ENCODE data around the gene CMTM2.
"Not testable (repeated sequence)": the region's sequence is repeated elsewhere in the genome, so short reads cannot be mapped to it uniquely, and the experiment has no call there.

The CMTM2 gene

DNA sequence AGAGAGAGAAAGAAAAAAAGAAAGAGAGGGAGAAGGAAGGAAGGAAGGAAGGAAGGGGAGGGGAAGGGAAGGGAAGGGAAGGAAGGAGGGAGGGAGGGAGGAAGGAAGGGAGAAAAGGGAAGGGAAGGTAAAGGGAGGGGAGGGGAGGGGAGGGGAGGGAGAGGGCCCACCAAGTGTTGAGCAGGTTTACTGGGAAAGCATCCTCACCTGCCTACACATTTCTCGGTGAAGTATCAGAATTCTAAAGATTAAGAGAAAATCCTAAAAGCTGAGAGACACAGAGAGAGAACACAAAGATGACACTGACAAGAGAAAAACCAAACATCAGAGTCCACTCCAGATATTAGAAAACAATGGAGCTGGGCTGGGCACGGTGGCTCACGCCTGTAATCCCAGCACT lies 13.0 kb downstream of the CMTM2 start:
- Histone ChIP-seq H3K14ac (ENCODE audit: low read length in 2 of 2) (no peak overlapping the region), H2BK12ac (ENCODE audit: low read length in 2 of 2) (no peak overlapping the region), H3K23ac (ENCODE audit: low read length in 2 of 2) (no peak overlapping the region), H3K4me1 (ENCODE audit: control insufficient read depth, insufficient read depth, low read depth, low read length) (peaks cover 6% of the 10 kb centered on the region), H3K18ac (ENCODE audit: low read depth in 1 of 2, low read length in 2 of 2) (no peak overlapping the region), H2BK120ac (ENCODE audit: low read depth, low read length) (no peak overlapping the region), H3K4me3 (ENCODE audit: insufficient read depth in 1 of 2, low read depth in 1 of 2, low read length in 2 of 2) (no peak overlapping the region), H2AFZ (ENCODE audit: low read depth, low read length) (no peak overlapping the region), H3K9me3 (ENCODE audit: control insufficient read depth, low read length) (no peaks in the 10 kb centered on the region), H3K36me3 (ENCODE audit: control insufficient read depth in 1 of 2, insufficient read depth in 2 of 2, low read depth in 1 of 2, low read length in 2 of 2) (no peaks in the 10 kb centered on the region), H3K4ac (ENCODE audit: low read depth in 1 of 2, low read length in 2 of 2) (no peak overlapping the region), H3K79me1 (replicated peaks; ENCODE audit: low read length, poor library complexity, severe bottlenecking) (no peaks in the 10 kb centered on the region), H3K27ac (ENCODE audit: low read length, poor library complexity, severe bottlenecking) (no peak overlapping the region), H3K27me3 (ENCODE audit: control insufficient read depth in 1 of 2, insufficient read depth in 1 of 2, low read length in 2 of 2) (peaks cover 0 to 15% of the 10 kb centered on the region in 2 experiments), H4K8ac (ENCODE audit: low read length) (no peak overlapping the region), H2BK5ac (ENCODE audit: low read depth, low read length, poor library complexity, severe bottlenecking) (no peak overlapping the region), H2BK15ac (ENCODE audit: low read depth, poor library complexity, severe bottlenecking) (no peak overlapping the region), H4K91ac (ENCODE audit: low read length) (no peak overlapping the region), H2AK5ac (ENCODE audit: low read length, severe bottlenecking) (no peak overlapping the region), H3K9ac (ENCODE audit: low read length) (no peak overlapping the region), H3K4me2 (ENCODE audit: low read length, poor library complexity, severe bottlenecking) (no peak overlapping the region)
- no peak for DNase-seq
- WGBS = 94% methylated on average over 3 of the region's 3 CpGs

DNA sequence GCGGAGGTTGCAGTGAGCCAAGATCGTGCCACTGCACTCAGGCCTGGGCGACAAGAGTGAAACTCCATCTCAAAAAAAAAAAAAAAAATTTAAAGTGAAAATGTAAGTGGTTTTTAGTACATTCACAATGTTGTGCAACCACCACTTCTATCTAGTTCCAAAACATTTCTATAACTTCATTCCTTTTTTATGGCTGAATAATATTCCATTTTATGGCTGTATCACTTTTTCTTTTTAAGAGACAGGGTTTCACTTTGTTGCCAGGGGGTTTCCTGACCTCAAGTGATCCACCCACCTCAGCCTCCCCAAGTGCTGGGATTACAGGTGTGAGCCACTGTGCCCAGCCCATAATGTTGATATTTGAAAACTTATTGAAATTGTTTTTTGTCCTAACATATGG lies 13.6 kb downstream of the CMTM2 start:
- H3K14ac ChIP-seq (ENCODE audit: low read length in 2 of 2) = no peak overlapping the region
- no peak for DNase-seq

DNA sequence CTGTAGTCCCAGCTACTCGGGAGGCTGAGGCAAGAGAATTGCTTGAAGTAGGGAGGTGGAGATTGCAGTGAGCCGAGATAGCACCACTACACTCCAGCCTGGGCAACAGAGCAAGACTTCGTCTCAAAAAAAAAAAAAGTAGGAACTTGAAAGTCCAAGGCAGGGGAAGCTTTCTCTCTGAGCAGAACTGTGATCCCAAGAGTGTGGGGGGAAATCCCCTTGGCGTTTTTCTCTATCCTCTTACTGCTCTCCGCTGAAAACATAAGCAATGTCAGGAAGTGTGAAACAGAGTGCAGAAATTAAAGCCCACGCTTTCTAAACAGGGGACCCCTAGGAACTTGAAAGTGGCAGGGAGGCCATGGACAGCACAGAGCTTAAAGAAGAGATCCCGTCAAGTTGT lies 15.5 kb downstream of the CMTM2 start:
- Histone ChIP-seq H2BK5ac (ENCODE audit: low read depth, low read length, poor library complexity, severe bottlenecking) (no peak overlapping the region), H2BK12ac (ENCODE audit: low read length in 2 of 2) (no peak overlapping the region), H3K9ac (ENCODE audit: low read length) (no peak overlapping the region), H3K4me1 (ENCODE audit: control insufficient read depth, insufficient read depth, low read depth, low read length) (no peaks in the 10 kb centered on the region), H3K27ac (ENCODE audit: low read length, poor library complexity, severe bottlenecking) (no peak overlapping the region), H2AK5ac (ENCODE audit: low read length, severe bottlenecking) (no peak overlapping the region), H3K4me2 (ENCODE audit: low read length, poor library complexity, severe bottlenecking) (no peak overlapping the region), H3K23ac (ENCODE audit: low read length in 2 of 2) (no peak overlapping the region), H4K8ac (ENCODE audit: low read length) (no peak overlapping the region), H2BK120ac (ENCODE audit: low read depth, low read length) (no peak overlapping the region), H2AFZ (ENCODE audit: low read depth, low read length) (no peak overlapping the region), H3K27me3 (ENCODE audit: control insufficient read depth in 1 of 2, insufficient read depth in 1 of 2, low read length in 2 of 2) (peaks cover 0 to 15% of the 10 kb centered on the region in 2 experiments), H3K4ac (ENCODE audit: low read depth in 1 of 2, low read length in 2 of 2) (no peak overlapping the region), H3K9me3 (ENCODE audit: control insufficient read depth, low read length) (no peaks in the 10 kb centered on the region), H3K18ac (ENCODE audit: low read depth in 1 of 2, low read length in 2 of 2) (no peak overlapping the region), H3K79me1 (replicated peaks; ENCODE audit: low read length, poor library complexity, severe bottlenecking) (no peaks in the 10 kb centered on the region), H3K4me3 (ENCODE audit: insufficient read depth in 1 of 2, low read depth in 1 of 2, low read length in 2 of 2) (no peak overlapping the region), H3K36me3 (ENCODE audit: control insufficient read depth in 1 of 2, insufficient read depth in 2 of 2, low read depth in 1 of 2, low read length in 2 of 2) (no peaks in the 10 kb centered on the region), H4K91ac (ENCODE audit: low read length) (no peak overlapping the region), H3K14ac (ENCODE audit: low read length in 2 of 2) (no peak overlapping the region), H2BK15ac (ENCODE audit: low read depth, poor library complexity, severe bottlenecking) (no peak overlapping the region)
- WGBS = 88% methylated on average over 7 of the region's 7 CpGs
- DNase-seq = no peak

More for the DNA sequence above, 13.6 kb downstream of the CMTM2 start:
- Histone ChIP-seq H3K27me3 (ENCODE audit: control insufficient read depth in 1 of 2, insufficient read depth in 1 of 2, low read length in 2 of 2) (peaks cover 0 to 15% of the 10 kb centered on the region in 2 experiments), H3K4me2 (ENCODE audit: low read length, poor library complexity, severe bottlenecking) (no peak overlapping the region), H3K23ac (ENCODE audit: low read length in 2 of 2) (no peak overlapping the region), H2AK5ac (ENCODE audit: low read length, severe bottlenecking) (no peak overlapping the region), H3K9ac (ENCODE audit: low read length) (no peak overlapping the region), H3K9me3 (ENCODE audit: control insufficient read depth, low read length) (no peaks in the 10 kb centered on the region), H3K36me3 (ENCODE audit: control insufficient read depth in 1 of 2, insufficient read depth in 2 of 2, low read depth in 1 of 2, low read length in 2 of 2) (no peaks in the 10 kb centered on the region), H4K8ac (ENCODE audit: low read length) (no peak overlapping the region), H2BK5ac (ENCODE audit: low read depth, low read length, poor library complexity, severe bottlenecking) (no peak overlapping the region), H3K4ac (ENCODE audit: low read depth in 1 of 2, low read length in 2 of 2) (no peak overlapping the region), H3K27ac (ENCODE audit: low read length, poor library complexity, severe bottlenecking) (no peak overlapping the region), H2BK120ac (ENCODE audit: low read depth, low read length) (no peak overlapping the region), H3K4me3 (ENCODE audit: insufficient read depth in 1 of 2, low read depth in 1 of 2, low read length in 2 of 2) (no peak overlapping the region), H3K18ac (ENCODE audit: low read depth in 1 of 2, low read length in 2 of 2) (no peak overlapping the region), H2AFZ (ENCODE audit: low read depth, low read length) (no peak overlapping the region), H2BK15ac (ENCODE audit: low read depth, poor library complexity, severe bottlenecking) (no peak overlapping the region), H2BK12ac (ENCODE audit: low read length in 2 of 2) (no peak overlapping the region), H4K91ac (ENCODE audit: low read length) (no peak overlapping the region), H3K4me1 (ENCODE audit: control insufficient read depth, insufficient read depth, low read depth, low read length) (peaks cover 4% of the 10 kb centered on the region), H3K79me1 (replicated peaks; ENCODE audit: low read length, poor library complexity, severe bottlenecking) (no peaks in the 10 kb centered on the region)
- WGBS = 100% methylated on average over 1 of the region's 3 CpGs

DNA sequence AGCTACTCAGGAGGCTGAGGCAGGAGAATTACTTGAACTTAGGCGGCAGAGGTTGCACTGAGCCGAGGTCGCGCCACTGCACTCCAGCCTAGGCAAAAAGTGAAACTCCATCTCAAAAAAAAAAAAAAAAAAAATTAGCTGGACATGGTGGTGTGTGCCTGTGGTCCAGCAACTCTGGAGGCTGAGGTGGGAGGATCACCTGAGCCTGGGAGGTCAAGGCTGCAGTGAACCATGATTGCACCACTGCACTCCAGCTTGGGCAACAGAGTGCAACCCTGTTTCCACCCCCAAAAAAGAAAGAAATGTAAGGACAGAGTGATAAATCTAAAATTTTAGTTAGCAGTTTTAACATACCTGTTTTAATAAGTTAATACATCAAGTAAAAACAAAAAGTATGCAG lies 17.3 kb downstream of the CMTM2 start:
- H2BK12ac ChIP-seq (ENCODE audit: low read length in 2 of 2); H3K18ac ChIP-seq (ENCODE audit: low read depth in 1 of 2, low read length in 2 of 2); H2BK120ac ChIP-seq (ENCODE audit: low read depth, low read length); H2AFZ ChIP-seq (ENCODE audit: low read depth, low read length); H4K8ac ChIP-seq (ENCODE audit: low read length); H3K9me3 ChIP-seq (ENCODE audit: control insufficient read depth, low read length); DNase-seq; H2BK15ac ChIP-seq (ENCODE audit: low read depth, poor library complexity, severe bottlenecking); H3K4ac ChIP-seq (ENCODE audit: low read depth in 1 of 2, low read length in 2 of 2); H3K36me3 ChIP-seq (ENCODE audit: control insufficient read depth in 1 of 2, insufficient read depth in 2 of 2, low read depth in 1 of 2, low read length in 2 of 2); H4K91ac ChIP-seq (ENCODE audit: low read length); H3K27ac ChIP-seq (ENCODE audit: low read length, poor library complexity, severe bottlenecking); H3K4me2 ChIP-seq (ENCODE audit: low read length, poor library complexity, severe bottlenecking); H3K79me1 ChIP-seq (replicated peaks; ENCODE audit: low read length, poor library complexity, severe bottlenecking); H3K9ac ChIP-seq (ENCODE audit: low read length); H3K4me3 ChIP-seq (ENCODE audit: insufficient read depth in 1 of 2, low read depth in 1 of 2, low read length in 2 of 2); H3K14ac ChIP-seq (ENCODE audit: low read length in 2 of 2); H2AK5ac ChIP-seq (ENCODE audit: low read length, severe bottlenecking); H3K23ac ChIP-seq (ENCODE audit: low read length in 2 of 2); H2BK5ac ChIP-seq (ENCODE audit: low read depth, low read length, poor library complexity, severe bottlenecking); H3K4me1 ChIP-seq (ENCODE audit: control insufficient read depth, insufficient read depth, low read depth, low read length): not testable (repeated sequence)
- no CpG with 5 or more reads among the region's 4 CpGs for WGBS
- H3K27me3 ChIP-seq (ENCODE audit: control insufficient read depth in 1 of 2, insufficient read depth in 1 of 2, low read length in 2 of 2) = peaks cover 0 to 11% of the 10 kb centered on the region in 2 experiments

Data from mesenchymal stem cell (in vitro differentiated cells and primary cell).